HCT116 (cell line): ENCODE data around the gene SETD2. TPM values are rescaled to one million over a fixed set of nuclear protein-coding genes. Genes with fewer than 3 reads are reported as not detected.

Experiments used
- ATAC-seq: fragments of 200-7000 bp; cut with Tn5 transposase; 2 replicates; pipeline ENCODE4 v1.9.1; 2020; ENCODE audit warnings: mild to moderate bottlenecking, moderate library complexity
- BruUV-seq: library from RNA; stranded (reverse); fragments of 400-500 nt; replicated peaks from 2 replicates; lab custom pipeline; 2021; lab: Mats Ljungman, UMichigan
- CTCF ChIA-PET: fragments of 300-600 bp; sonication (Branson Sonifier 250); formaldehyde crosslinking; loops from one replicate; lab custom pipeline; 2021; ENCODE audit warnings: antibody characterized with exemption; lab: Charles Lee
- POLR2A ChIA-PET: fragments of 300-600, 350-600 bp; sonication (Branson Sonifier 250); formaldehyde crosslinking; loops from one replicate; lab custom pipeline; 2021; ENCODE audit warnings: antibody characterized with exemption; lab: Charles Lee
- RAD21 ChIA-PET, 2 experiments: fragments of 300-600 bp; sonication (Branson Sonifier 250); formaldehyde crosslinking; loops; one replicate each; lab custom pipeline; 2023; ENCODE audit warnings: low total read pairs in 2 of 2; ENCODE audit not compliant: uncharacterized antibody in 2 of 2, unreplicated experiment in 2 of 2, low non-redundant PET in 1 of 2; lab: Charles Lee
- DNase-seq: peaks from one replicate; pipeline ENCODE4 v3.0.0-alpha.2; 2010; ENCODE audit warnings: low read depth, low spot score
- H2AFZ ChIP-seq: fragments of 200-600 bp; shearing (Covaris generic), sonication (generic); 2 replicates; pipeline ENCODE4 v1.6.1; 2017; ENCODE audit warnings: low read depth, mixed run types, mixed read lengths, antibody characterized with exemption, low read length; ENCODE audit not compliant: poor library complexity, severe bottlenecking
- H3K27ac ChIP-seq: 2 replicates; pipeline ENCODE4 v1.5.1; 2012; ENCODE audit warnings: low read depth, low read length
- H3K27me3 ChIP-seq: fragments of 200-600 bp; sonication (generic); 2 replicates; pipeline ENCODE4 v1.6.1; 2016; ENCODE audit warnings: mixed run types, low read length, mixed read lengths; ENCODE audit not compliant: insufficient read depth
- H3K36me3 ChIP-seq, 2 experiments: fragments of 200-500 bp in 1 of 2; fragments of 200-600 bp in 1 of 2; sonication (Bioruptor generic) in 1 of 2; sonication (generic) in 1 of 2; 2 replicates each; pipeline versions ENCODE4 v1.5.1 to v1.6.1; 2014 to 2016; ENCODE audit warnings: low read length in 2 of 2, inconsistent platforms in 1 of 2, mixed read lengths in 1 of 2, mixed run types in 1 of 2; ENCODE audit not compliant: insufficient read depth in 2 of 2, control insufficient read depth in 1 of 2
- H3K4me1 ChIP-seq, 2 experiments: fragments of 200-600 bp in 1 of 2; sonication (generic) in 1 of 2; 2 replicates each; pipeline versions ENCODE4 v1.5.1 to v1.6.1; 2012 to 2017; ENCODE audit warnings: low read length in 2 of 2, inconsistent platforms in 1 of 2, mild to moderate bottlenecking in 1 of 2, mixed read lengths in 1 of 2, mixed run types in 1 of 2, moderate library complexity in 1 of 2; ENCODE audit not compliant: insufficient read depth in 2 of 2, control insufficient read depth in 1 of 2
- H3K4me2 ChIP-seq: fragments of 200-600 bp; sonication (generic); 2 replicates; pipeline ENCODE4 v1.6.1; 2017; ENCODE audit warnings: mixed run types, low read length, mixed read lengths
- H3K4me3 ChIP-seq, 2 experiments: fragments of 200-600 bp in 1 of 2; sonication (generic) in 1 of 2; replicated peaks in 1 of 2; 2 replicates each; pipeline ENCODE4 v1.5.1; 2011 to 2016; ENCODE audit warnings: low read length in 2 of 2, control low read depth in 1 of 2, low read depth in 1 of 2, mild to moderate bottlenecking in 1 of 2, mixed read lengths in 1 of 2, mixed run types in 1 of 2
- H3K79me2 ChIP-seq: fragments of 200-600 bp; sonication (generic); 2 replicates; pipeline ENCODE4 v1.6.1; 2017; ENCODE audit warnings: mild to moderate bottlenecking, mixed run types, low read length, moderate library complexity, mixed read lengths; ENCODE audit not compliant: insufficient read depth
- H3K9ac ChIP-seq: fragments of 200-600 bp; sonication (generic); 2 replicates; pipeline ENCODE4 v1.6.1; 2016; ENCODE audit warnings: low read length, mixed read lengths
- H3K9me2 ChIP-seq: fragments of 200-600 bp; sonication (generic), shearing (Covaris generic); 2 replicates; pipeline ENCODE4 v1.6.1; 2017; ENCODE audit warnings: mixed run types, mild to moderate bottlenecking, moderate library complexity; ENCODE audit not compliant: insufficient read depth
- H3K9me3 ChIP-seq, 2 experiments: fragments of 200-500 bp in 1 of 2; fragments of 200-600 bp in 1 of 2; sonication (Bioruptor generic) in 1 of 2; sonication (generic) in 1 of 2; 2 replicates each; pipeline ENCODE4 v1.6.1; 2014 to 2017; ENCODE audit warnings: low read length in 2 of 2, mixed read lengths in 2 of 2, inconsistent platforms in 1 of 2, low read depth in 1 of 2, mild to moderate bottlenecking in 1 of 2, mixed run types in 1 of 2, moderate library complexity in 1 of 2; ENCODE audit not compliant: control insufficient read depth in 1 of 2, insufficient read depth in 1 of 2
- H4K20me1 ChIP-seq: fragments of 200-600 bp; sonication (generic), shearing (Covaris generic); 2 replicates; pipeline ENCODE4 v1.6.1; 2017; ENCODE audit warnings: mixed run types, mild to moderate bottlenecking, moderate library complexity; ENCODE audit not compliant: insufficient read depth
- CBX3 ChIP-seq: IDR thresholded peaks from 2 replicates; pipeline ENCODE4 v1.6.1; 2012; ENCODE audit warnings: low read depth
- CEBPB ChIP-seq: IDR thresholded peaks from 2 replicates; pipeline ENCODE4 v1.6.1; 2012; ENCODE audit warnings: low read depth
- CTCF ChIP-seq, 3 experiments: fragments of 200-600 bp in 1 of 3; sonication (generic) in 1 of 3; IDR thresholded peaks in 2 of 3; conservative IDR thresholded peaks in 1 of 3; 2 replicates each; pipeline ENCODE4 v1.5.1; 2012 to 2017; ENCODE audit warnings: low read depth in 2 of 3, low read length in 2 of 3, antibody characterized with exemption in 1 of 3, borderline replicate concordance in 1 of 3, control low read depth in 1 of 3, mild to moderate bottlenecking in 1 of 3, mixed read lengths in 1 of 3, mixed run types in 1 of 3, moderate library complexity in 1 of 3; ENCODE audit not compliant: insufficient read depth in 1 of 3
- EGR1 ChIP-seq: IDR thresholded peaks from 2 replicates; pipeline ENCODE4 v1.6.1; 2012; ENCODE audit warnings: low read depth
- ELF1 ChIP-seq: IDR thresholded peaks from 2 replicates; pipeline ENCODE4 v1.6.1; 2012; ENCODE audit warnings: low read depth, borderline replicate concordance
- EZH2 ChIP-seq: fragments of 200-600 bp; sonication (generic); IDR thresholded peaks from 2 replicates; pipeline ENCODE4 v1.6.1; 2017; ENCODE audit warnings: antibody characterized with exemption, mixed run types
- EZH2phosphoT487 ChIP-seq: fragments of 200-600 bp; IDR thresholded peaks from 2 replicates; pipeline ENCODE4 v1.6.1; 2018; ENCODE audit warnings: antibody characterized with exemption, borderline replicate concordance
- FOSL1 ChIP-seq: IDR thresholded peaks from 2 replicates; pipeline ENCODE4 v1.6.1; 2012; ENCODE audit warnings: low read depth
- JUND ChIP-seq: IDR thresholded peaks from 2 replicates; pipeline ENCODE4 v1.6.1; 2012
- POLR2A ChIP-seq: IDR thresholded peaks from 2 replicates; pipeline ENCODE4 v1.7.0; 2011; ENCODE audit warnings: borderline replicate concordance; ENCODE audit not compliant: insufficient read depth, insufficient read length; ENCODE audit errors: extremely low read depth
- POLR2AphosphoS5 ChIP-seq: IDR thresholded peaks from 2 replicates; pipeline ENCODE4 v1.6.1; 2011; ENCODE audit warnings: mild to moderate bottlenecking, low read depth, low read length, moderate library complexity
- RAD21 ChIP-seq: IDR thresholded peaks from 2 replicates; pipeline ENCODE4 v1.6.1; 2012; ENCODE audit warnings: low read depth, mild to moderate bottlenecking
- SIN3A ChIP-seq: IDR thresholded peaks from 2 replicates; pipeline ENCODE4 v1.6.1; 2012; ENCODE audit warnings: low read depth
- SP1 ChIP-seq: IDR thresholded peaks from 2 replicates; pipeline ENCODE4 v1.6.1; 2012; ENCODE audit warnings: low read depth
- SRF ChIP-seq: IDR thresholded peaks from 2 replicates; pipeline ENCODE4 v1.6.1; 2012; ENCODE audit warnings: low read depth
- TCF7L2 ChIP-seq: IDR thresholded peaks from 2 replicates; pipeline ENCODE4 v1.7.0; 2011; ENCODE audit warnings: borderline replicate concordance, inconsistent platforms; ENCODE audit not compliant: insufficient read depth, insufficient read length; ENCODE audit errors: extremely low read depth
- YY1 ChIP-seq: IDR thresholded peaks from 2 replicates; pipeline ENCODE4 v1.6.1; 2011; ENCODE audit warnings: low read length, low read depth, moderate library complexity, mild to moderate bottlenecking; ENCODE audit not compliant: insufficient replicate concordance; ENCODE audit errors: extremely low read depth
- ZFX ChIP-seq: fragments of 450-650 bp; IDR thresholded peaks from 2 replicates; pipeline ENCODE4 v1.6.1; 2017
- ZNF274 ChIP-seq: fragments of 200-500 bp; sonication (Bioruptor generic); IDR thresholded peaks from 2 replicates; pipeline ENCODE4 v1.6.1; 2014; ENCODE audit warnings: mild to moderate bottlenecking, low read depth, low read length, inconsistent platforms
- intact Hi-C: fragments of 100-400 bp; cut with micrococcal nuclease; formaldehyde crosslinking; loops from 2 replicates; pipeline ENCODE4 v1.10.0; 2022
- total RNA-seq: library from RNA; stranded (reverse); gene quantifications from one replicate; pipeline ENCODE4 v1.2.1, GENCODE V29; 2021; ENCODE audit not compliant: unreplicated experiment
- TF ChIP-seq, protein P1 (sequence below): IDR thresholded peaks from 2 replicates; pipeline ENCODE4 v1.6.1; 2012
- TF ChIP-seq, protein P2 (sequence below): IDR thresholded peaks from 2 replicates; pipeline ENCODE4 v1.6.1; 2012

Gene SETD2
- total RNA-seq, 1 experiment from 2014 or later: 33.0 TPM

DNA sequence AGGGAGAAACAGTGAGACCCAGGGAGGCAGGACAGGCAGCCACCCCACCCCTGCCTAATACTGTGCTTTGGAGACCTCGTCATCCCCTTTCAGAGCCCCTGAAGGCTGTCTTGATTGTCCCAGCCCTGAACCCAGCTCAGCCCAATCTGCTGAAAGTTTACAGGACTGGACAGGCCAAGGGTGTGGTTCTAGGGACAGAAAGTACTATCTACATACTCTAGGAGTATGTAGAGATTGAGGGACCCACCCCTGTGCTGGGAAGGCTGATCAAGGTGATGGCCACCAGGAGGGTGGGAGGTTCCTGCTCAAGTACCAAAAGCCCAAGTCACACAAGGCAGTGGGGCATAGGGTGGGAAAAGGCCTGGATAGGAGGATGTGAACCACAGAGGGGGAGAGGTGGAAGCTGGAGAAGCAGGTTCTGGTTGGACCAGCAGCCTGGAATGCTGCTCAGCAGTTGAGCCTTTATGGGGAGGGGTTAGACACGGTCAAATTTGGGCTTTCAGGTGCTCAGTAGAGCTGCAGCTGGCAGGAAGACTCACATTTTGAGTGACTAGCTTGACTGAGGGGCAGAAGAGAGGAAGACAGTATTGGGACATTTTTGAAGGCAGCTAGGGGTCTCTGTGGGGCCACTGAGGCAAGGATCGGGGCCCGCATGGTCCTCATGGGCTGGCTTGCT, 177.7 kb downstream of the SETD2 start:
- Histone ChIP-seq H3K27me3 (no peaks in the 10 kb centered on the region), H3K4me3 (no peak overlapping the region), H3K9ac (no peak overlapping the region), H3K27ac (no peak overlapping the region), H3K9me2 (no peaks in the 10 kb centered on the region), H3K4me1 (peaks cover 10 to 29% of the 10 kb centered on the region in 2 experiments), H3K9me3 (no peaks in the 10 kb centered on the region), H3K36me3 (peaks cover 0 to 3% of the 10 kb centered on the region in 2 experiments; a peak in 2 of 4 replicates), H3K79me2 (peaks cover 45% of the 10 kb centered on the region), H2AFZ (no peak overlapping the region), H4K20me1 (no peaks in the 10 kb centered on the region), H3K4me2 (no peak overlapping the region)
- ATAC-seq (no peak), DNase-seq (no peak)
- BruUV-seq: no TSS peak
- ChIA-PET POLR2A (no interaction called here), RAD21 (no interaction called here), CTCF (no interaction called here)
- TF ChIP-seq ELF1 (no peak), ZNF274 (no peak), ZFX (no peak), CEBPB (no peak), CBX3 (no peak)
- TF ChIP-seq, protein P1, sequence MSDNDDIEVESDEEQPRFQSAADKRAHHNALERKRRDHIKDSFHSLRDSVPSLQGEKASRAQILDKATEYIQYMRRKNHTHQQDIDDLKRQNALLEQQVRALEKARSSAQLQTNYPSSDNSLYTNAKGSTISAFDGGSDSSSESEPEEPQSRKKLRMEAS: no peak
- intact Hi-C loops: no loop called here

- ATAC-seq: no peak
- CTCF ChIA-PET: no interaction called here
- Histone ChIP-seq H3K4me3 (no peak overlapping the region), H3K27me3 (no peaks in the 10 kb centered on the region), H3K4me1 (peaks cover 15 to 35% of the 10 kb centered on the region in 2 experiments), H3K79me2 (peaks cover 50% of the 10 kb centered on the region), H3K36me3 (peaks cover 0 to 3% of the 10 kb centered on the region in 2 experiments; a peak in 2 of 4 replicates), H2AFZ (no peak overlapping the region)
- POLR2A ChIA-PET: no interaction called here
- no peak for TF ChIP-seq SRF
- no peak for TF ChIP-seq YY1
- TF ChIP-seq EZH2: no peak
- no peak for TF ChIP-seq SP1
- TF ChIP-seq RAD21: no peak
- TF ChIP-seq EZH2phosphoT487: no peak
- no peak for TF ChIP-seq JUND
- no peak for TF ChIP-seq ZFX
- no peak for TF ChIP-seq FOSL1
- TF ChIP-seq CEBPB: no peak
- TF ChIP-seq EGR1: no peak
- TF ChIP-seq POLR2A: no peak
- TF ChIP-seq SIN3A: no peak
- no peak for TF ChIP-seq ELF1
- no peak for TF ChIP-seq TCF7L2
- TF ChIP-seq CTCF (IDR thresholded peaks at IDR 0.05 in 2 of 3, conservative IDR thresholded peaks at IDR 0.05 in 1 of 3; ENCODE audit: borderline replicate concordance in 1 of 3, insufficient read depth in 1 of 3, low read depth in 2 of 3, low read length in 2 of 3): no peak
- TF ChIP-seq, protein P2, sequence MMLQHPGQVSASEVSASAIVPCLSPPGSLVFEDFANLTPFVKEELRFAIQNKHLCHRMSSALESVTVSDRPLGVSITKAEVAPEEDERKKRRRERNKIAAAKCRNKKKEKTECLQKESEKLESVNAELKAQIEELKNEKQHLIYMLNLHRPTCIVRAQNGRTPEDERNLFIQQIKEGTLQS: no peak
- no peak for TF ChIP-seq ZNF274
- TF ChIP-seq POLR2AphosphoS5: no peak
- no peak for TF ChIP-seq CBX3
- TF ChIP-seq, all 23 proteins: peak for 0
- no peak for DNase-seq
- RAD21 ChIA-PET: no interaction called here
- Histone ChIP-seq H3K9me3 (no peaks in the 10 kb centered on the region), H3K9me2 (no peaks in the 10 kb centered on the region), H4K20me1 (no peaks in the 10 kb centered on the region), H3K9ac (no peak overlapping the region), H3K27ac (no peak overlapping the region), H3K4me2 (no peak overlapping the region)
- intact Hi-C loops: no loop called here
- no TSS peak for BruUV-seq
These were observed 178.3 kb downstream of the SETD2 start for GRCh38 chr3:46985588-46985987.
